CD14-positive monocyte (primary cell): ENCODE data around the gene EEPD1. TPM values are rescaled to one million over a fixed set of nuclear protein-coding genes. Genes with fewer than 3 reads are reported as not detected.

Experiments
- DNase-seq, 3 donors: peaks; one replicate each; pipeline ENCODE4 v3.0.0-alpha.2; 2011 to 2022
- H2AFZ ChIP-seq: 2 replicates; pipeline ENCODE4 v1.6.0; 2012; ENCODE audit warnings: mild to moderate bottlenecking, low read depth, low read length, inconsistent platforms; ENCODE audit not compliant: insufficient read depth, poor library complexity, severe bottlenecking
- H3K27ac ChIP-seq, 2 donors: 1 replicate in 1 of 2; 2 replicates in 1 of 2; pipeline ENCODE4 v1.5.1; 2012 to 2013; ENCODE audit warnings: low read length in 2 of 2, control low read depth in 1 of 2, inconsistent platforms in 1 of 2, low read depth in 1 of 2, mild to moderate bottlenecking in 1 of 2
- H3K27me3 ChIP-seq, 2 donors: one replicate each; pipeline versions ENCODE4 v1.6.0 to v1.6.1; 2011 to 2013; ENCODE audit warnings: low read length in 2 of 2; ENCODE audit not compliant: control insufficient read depth in 2 of 2, insufficient read depth in 2 of 2
- H3K36me3 ChIP-seq, 2 donors: replicated peaks in 1 of 2; 1 replicate in 1 of 2; 2 replicates in 1 of 2; pipeline versions ENCODE4 v1.5.1 to v1.6.1; 2012 to 2013; ENCODE audit warnings: low read length in 2 of 2, control low read depth in 1 of 2, inconsistent platforms in 1 of 2, mild to moderate bottlenecking in 1 of 2; ENCODE audit not compliant: insufficient read depth in 2 of 2, control insufficient read depth in 1 of 2
- H3K4me1 ChIP-seq, 2 donors: 1 replicate in 1 of 2; 2 replicates in 1 of 2; pipeline versions ENCODE4 v1.5.1 to v1.6.1; 2012 to 2013; ENCODE audit warnings: low read length in 2 of 2, control low read depth in 1 of 2, inconsistent platforms in 1 of 2, mild to moderate bottlenecking in 1 of 2, moderate library complexity in 1 of 2; ENCODE audit not compliant: insufficient read depth in 2 of 2, control insufficient read depth in 1 of 2
- H3K4me2 ChIP-seq: replicated peaks from 2 replicates; pipeline ENCODE3; 2012; ENCODE audit warnings: low read length, moderate library complexity, mild to moderate bottlenecking; ENCODE audit not compliant: poor library complexity, severe bottlenecking; ENCODE audit errors: extremely low read depth
- H3K4me3 ChIP-seq, 3 experiments: fragments of 200-600 bp in 1 of 3; sonication (generic) in 1 of 3; replicated peaks in 1 of 3; 1 replicate in 2 of 3; 2 replicates in 1 of 3; pipeline ENCODE4 v1.5.1; 2011 to 2013; ENCODE audit warnings: low read length in 3 of 3, mild to moderate bottlenecking in 3 of 3, control low read depth in 2 of 3, low read depth in 2 of 3, inconsistent platforms in 1 of 3, moderate library complexity in 1 of 3
- H3K79me2 ChIP-seq: 2 replicates; pipeline ENCODE4 v1.6.0; 2012; ENCODE audit warnings: mild to moderate bottlenecking, control low read depth, inconsistent platforms, low read length, moderate library complexity; ENCODE audit not compliant: insufficient read depth
- H3K9ac ChIP-seq: 2 replicates; pipeline ENCODE4 v1.6.0; 2017; ENCODE audit warnings: low read length, mild to moderate bottlenecking; ENCODE audit not compliant: insufficient read depth, poor library complexity, severe bottlenecking
- H3K9me3 ChIP-seq, 2 donors: replicated peaks in 1 of 2; 1 replicate in 1 of 2; 2 replicates in 1 of 2; pipeline versions ENCODE4 v1.5.1 to v1.6.1; 2012 to 2013; ENCODE audit warnings: low read length in 2 of 2, control low read depth in 1 of 2; ENCODE audit not compliant: control insufficient read depth in 1 of 2, insufficient read depth in 1 of 2
- H4K20me1 ChIP-seq: 2 replicates; pipeline ENCODE4 v1.6.0; 2012; ENCODE audit warnings: mild to moderate bottlenecking, low read length, control low read depth, moderate library complexity; ENCODE audit not compliant: insufficient read depth
- H3K27ac Mint-ChIP-seq, 7 donors: one replicate each; pipeline ENCODE4 v1.8.0; 2020; ENCODE audit warnings: mild to moderate bottlenecking in 7 of 7, mixed read lengths in 7 of 7, moderate library complexity in 6 of 7, inconsistent platforms in 2 of 7
- H3K27me3 Mint-ChIP-seq, 3 donors: one replicate each; pipeline ENCODE4 v1.8.0; 2021 to 2022; ENCODE audit warnings: low read depth in 3 of 3, mild to moderate bottlenecking in 3 of 3, mixed read lengths in 3 of 3, moderate library complexity in 3 of 3, inconsistent platforms in 1 of 3
- H3K36me3 Mint-ChIP-seq, 2 donors: one replicate each; pipeline ENCODE4 v1.8.0; 2020; ENCODE audit warnings: mixed read lengths in 2 of 2, inconsistent platforms in 1 of 2, mild to moderate bottlenecking in 1 of 2
- H3K4me1 Mint-ChIP-seq: one replicate; pipeline ENCODE4 v1.8.0; 2020; ENCODE audit warnings: mild to moderate bottlenecking, mixed read lengths
- H3K4me3 Mint-ChIP-seq, 2 donors: one replicate each; pipeline ENCODE4 v1.8.0; 2020; ENCODE audit warnings: mild to moderate bottlenecking in 2 of 2, mixed read lengths in 2 of 2, moderate library complexity in 1 of 2
- H3K9me3 Mint-ChIP-seq, 7 donors: one replicate each; pipeline ENCODE4 v1.8.0; 2020 to 2022; ENCODE audit warnings: mixed read lengths in 7 of 7, mild to moderate bottlenecking in 6 of 7, moderate library complexity in 6 of 7, inconsistent platforms in 2 of 7
- CTCF ChIP-seq: fragments of 200-600 bp; IDR thresholded peaks from one replicate; pipeline ENCODE4 v1.8.0; 2022; ENCODE audit warnings: antibody characterized with exemption, mild to moderate bottlenecking
- WGBS: methylation state at CpG from one replicate; pipeline ENCODE4 v1.1.5; 2013; ENCODE audit warnings: missing lambda C conversion rate; ENCODE audit not compliant: insufficient coverage; 5-methylcytosine and 5-hydroxymethylcytosine counted together
- intact Hi-C, 2 donors: fragments of 100-400 bp; cut with micrococcal nuclease; formaldehyde crosslinking; loops; one replicate each; pipeline versions ENCODE4 v1.15.0 to v1.15.1; 2023
- polyA plus RNA-seq, 3 donors: library from polyadenylated mRNA; depleted of rRNA in 1 of 3; unstranded in 2 of 3; stranded (reverse) in 1 of 3; fragments of 300-500 nt in 2 of 3; fragments of >200 nt in 1 of 3; fragmentation: Illumina TruSeq in 2 of 3; gene quantifications; 1 replicate in 2 of 3; 2 replicates in 1 of 3; pipeline ENCODE4 v1.2.3, GENCODE V29; 2012 to 2021

The EEPD1 gene
- polyA plus RNA-seq, 3 donors, result 8.6 to 14.4 (median 12.6) TPM

GRCh38 chr7:36216063-36216684 lies 63.1 kb downstream of the EEPD1 start:
- no CpG with 5 or more reads among the region's 4 CpGs for WGBS
- H3K27ac ChIP-seq, result no peak overlapping the region
- peaks cover 11 to 13% of the 10 kb centered on the region in 2 donors for H3K36me3 Mint-ChIP-seq
- H3K4me2 ChIP-seq, result no peak overlapping the region
- H3K36me3 ChIP-seq, result no peaks in the 10 kb centered on the region
- no peak overlapping the region for H3K27ac Mint-ChIP-seq
- TF ChIP-seq CTCF, result no peak
- H3K9me3 Mint-ChIP-seq, result peaks cover 0 to 6% (median 1%) of the 10 kb centered on the region in 7 donors
- peaks cover 0 to 1% (median 0%) of the 10 kb centered on the region in 3 donors for H3K27me3 Mint-ChIP-seq
- no peak overlapping the region for H3K9ac ChIP-seq
- H3K4me3 Mint-ChIP-seq, result no peak overlapping the region
- H3K79me2 ChIP-seq, result no peaks in the 10 kb centered on the region
- peak in 2 of 3 donors; percentile 16 to 21 for DNase-seq
- no peak overlapping the region for H3K4me3 ChIP-seq
- no peak overlapping the region for H2AFZ ChIP-seq
- H3K4me1 Mint-ChIP-seq, result peaks cover 13% of the 10 kb centered on the region
- intact Hi-C loops, result no loop called here
- H3K27me3 ChIP-seq, result no peaks in the 10 kb centered on the region
- H3K9me3 ChIP-seq, result no peaks in the 10 kb centered on the region
- peaks cover 0 to 6% of the 10 kb centered on the region in 2 donors for H3K4me1 ChIP-seq
- no peaks in the 10 kb centered on the region for H4K20me1 ChIP-seq

- H3K27ac ChIP-seq, result no peak overlapping the region
- intact Hi-C loops, result no loop called here
- TF ChIP-seq CTCF, result no peak
- peaks cover 0 to 6% (median 1%) of the 10 kb centered on the region in 7 donors for H3K9me3 Mint-ChIP-seq
- H3K4me3 ChIP-seq, result no peak overlapping the region
- no peaks in the 10 kb centered on the region for H3K9me3 ChIP-seq
- no peak for DNase-seq
- no peaks in the 10 kb centered on the region for H4K20me1 ChIP-seq
- peaks cover 0 to 1% (median 0%) of the 10 kb centered on the region in 3 donors for H3K27me3 Mint-ChIP-seq
- no CpG with 5 or more reads among the region's 4 CpGs for WGBS
- H3K27ac Mint-ChIP-seq, result peak overlapping the region in 1 of 7 donors; percentile 16
- H3K4me1 ChIP-seq, result peaks cover 0 to 6% of the 10 kb centered on the region in 2 donors
- no peak overlapping the region for H2AFZ ChIP-seq
- H3K27me3 ChIP-seq, result no peaks in the 10 kb centered on the region
- H3K36me3 ChIP-seq, result no peaks in the 10 kb centered on the region
- no peak overlapping the region for H3K4me2 ChIP-seq
- peaks cover 8% of the 10 kb centered on the region for H3K4me1 Mint-ChIP-seq
- H3K36me3 Mint-ChIP-seq, result peaks cover 13% of the 10 kb centered on the region in 2 donors
- H3K4me3 Mint-ChIP-seq, result no peak overlapping the region
- H3K9ac ChIP-seq, result no peak overlapping the region
- no peaks in the 10 kb centered on the region for H3K79me2 ChIP-seq
These were observed 64.3 kb downstream of the EEPD1 start for GRCh38 chr7:36217211-36217960.
